GM23338 (cell line): ENCODE data around the gene ADAMTSL2. TPM values are rescaled to one million over a fixed set of nuclear protein-coding genes. Genes with fewer than 3 reads are reported as not detected.

ENCODE experiments used
- ATAC-seq: fragments of 200-7000 bp; cut with Tn5 transposase; 3 replicates; pipeline ENCODE4 v1.9.1; 2020
- DNase-seq: peaks from one replicate; pipeline ENCODE4 v3.0.0-alpha.2; 2015; ENCODE audit warnings: low spot score
- H2AFZ ChIP-seq: fragments of 200-600 bp; sonication (generic); 2 replicates; pipeline ENCODE4 v1.8.0; 2016; ENCODE audit warnings: antibody characterized with exemption, mild to moderate bottlenecking, moderate library complexity
- H3F3A ChIP-seq: fragments of 200-600 bp; sonication (generic); replicated peaks from 2 replicates; pipeline ENCODE4 v1.8.0; 2017; ENCODE audit warnings: antibody characterized with exemption, mixed run types, low read depth
- H3K27ac ChIP-seq: fragments of 200-600 bp; sonication (generic); 2 replicates; pipeline ENCODE4 v1.6.1; 2016; ENCODE audit warnings: low read depth
- H3K27me3 ChIP-seq: fragments of 200-600 bp; sonication (generic); 2 replicates; pipeline ENCODE4 v1.8.0; 2016; ENCODE audit warnings: mild to moderate bottlenecking, mixed run types, moderate library complexity; ENCODE audit not compliant: insufficient read depth
- H3K36me3 ChIP-seq: fragments of 200-600 bp; sonication (generic); 2 replicates; pipeline ENCODE4 v1.8.0; 2016; ENCODE audit warnings: mild to moderate bottlenecking; ENCODE audit not compliant: insufficient read depth
- H3K4me1 ChIP-seq: fragments of 200-600 bp; sonication (generic); 2 replicates; pipeline ENCODE4 v1.8.0; 2016; ENCODE audit warnings: mild to moderate bottlenecking, moderate library complexity; ENCODE audit not compliant: insufficient read depth
- H3K4me2 ChIP-seq: fragments of 200-600 bp; sonication (generic); 2 replicates; pipeline ENCODE4 v1.7.1; 2017; ENCODE audit warnings: mixed run types
- H3K4me3 ChIP-seq: fragments of 200-600 bp; sonication (generic); 2 replicates; pipeline ENCODE4 v1.6.1; 2016; ENCODE audit warnings: mixed run types
- H3K79me2 ChIP-seq: fragments of 200-600 bp; sonication (generic); replicated peaks from 2 replicates; pipeline ENCODE4 v1.8.0; 2017; ENCODE audit warnings: mild to moderate bottlenecking; ENCODE audit not compliant: insufficient read depth
- H3K9me2 ChIP-seq: fragments of 200-600 bp; sonication (generic); 2 replicates; pipeline ENCODE4 v1.8.0; 2017; ENCODE audit not compliant: insufficient read depth
- H4K20me1 ChIP-seq: fragments of 200-600 bp; sonication (generic); replicated peaks from 2 replicates; pipeline ENCODE4 v1.8.0; 2017; ENCODE audit warnings: mild to moderate bottlenecking; ENCODE audit not compliant: insufficient read depth
- H3K27ac Mint-ChIP-seq: 2 replicates; pipeline ENCODE4 v1.8.0; 2020; ENCODE audit warnings: inconsistent platforms, mild to moderate bottlenecking, moderate library complexity, mixed read lengths
- H3K27me3 Mint-ChIP-seq: 3 replicates; pipeline ENCODE4 v1.8.0; 2022; ENCODE audit warnings: low read depth, mild to moderate bottlenecking, moderate library complexity, mixed read lengths, inconsistent platforms; ENCODE audit not compliant: insufficient read depth, poor library complexity
- H3K36me3 Mint-ChIP-seq: 3 replicates; pipeline ENCODE4 v1.8.0; 2021; ENCODE audit warnings: low read depth, mild to moderate bottlenecking, inconsistent platforms, moderate library complexity, mixed read lengths
- H3K4me1 Mint-ChIP-seq: 3 replicates; pipeline ENCODE4 v1.8.0; 2020; ENCODE audit warnings: mild to moderate bottlenecking, inconsistent platforms, mixed read lengths
- H3K4me3 Mint-ChIP-seq: 3 replicates; pipeline ENCODE4 v1.8.0; 2021; ENCODE audit warnings: moderate library complexity, mild to moderate bottlenecking, inconsistent platforms, mixed read lengths
- H3K9me3 Mint-ChIP-seq: 3 replicates; pipeline ENCODE4 v1.8.0; 2020; ENCODE audit warnings: moderate library complexity, mild to moderate bottlenecking, inconsistent platforms, mixed read lengths
- CREB1 ChIP-seq: fragments of 250-450 bp; sonication (Bioruptor Pico); IDR thresholded peaks from 2 replicates; pipeline ENCODE4 v1.5.0; 2020; ENCODE audit warnings: low read depth, mild to moderate bottlenecking, moderate library complexity
- EZH2 ChIP-seq: fragments of 200-600 bp; sonication (generic); IDR thresholded peaks from one replicate; pipeline ENCODE4 v1.8.0; 2017; ENCODE audit warnings: antibody characterized with exemption, mild to moderate bottlenecking, low read depth; ENCODE audit not compliant: unreplicated experiment
- EZH2phosphoT487 ChIP-seq: fragments of 200-600 bp; sonication (generic); IDR thresholded peaks from one replicate; pipeline ENCODE4 v1.8.1; 2018; ENCODE audit warnings: antibody characterized with exemption; ENCODE audit not compliant: unreplicated experiment
- JUNB ChIP-seq: IDR thresholded peaks from one replicate; pipeline ENCODE4 v1.6.1; 2016; ENCODE audit warnings: antibody characterized with exemption; ENCODE audit not compliant: unreplicated experiment
- NANOG ChIP-seq: IDR thresholded peaks from 2 replicates; pipeline ENCODE4 v1.6.1; 2016; ENCODE audit warnings: antibody characterized with exemption, borderline replicate concordance
- POLR2AphosphoS5 ChIP-seq: IDR thresholded peaks from 2 replicates; pipeline ENCODE4 v1.6.1; 2016; ENCODE audit warnings: antibody characterized with exemption, low read depth
- STAT1 ChIP-seq: IDR thresholded peaks from one replicate; pipeline ENCODE4 v1.6.1; 2016; ENCODE audit warnings: antibody characterized with exemption; ENCODE audit not compliant: unreplicated experiment
- ZNF114 ChIP-seq: fragments of 250-450 bp; sonication (Bioruptor Pico); IDR thresholded peaks from 2 replicates; pipeline ENCODE4 v1.5.0; 2020; ENCODE audit warnings: mild to moderate bottlenecking, moderate library complexity
- ZNF331 ChIP-seq: fragments of 250-450 bp; sonication (Bioruptor Pico); IDR thresholded peaks from 2 replicates; pipeline ENCODE4 v1.5.0; 2020; ENCODE audit warnings: low read depth, mild to moderate bottlenecking, moderate library complexity
- polyA plus RNA-seq: library from polyadenylated mRNA; unstranded; fragments of >200 nt; fragmentation: Nextera tagmentation; extraction: Ambion mirVana; gene quantifications from 2 replicates; pipeline ENCODE4 v1.2.1, GENCODE V29; 2016
- total RNA-seq: library from RNA; depleted of rRNA; stranded (reverse); fragments of >200 nt; shearing (Covaris generic); gene quantifications from 2 replicates; pipeline ENCODE4 v1.2.3, GENCODE V29; 2014
- TF ChIP-seq, protein P1 (sequence below): fragments of 250-450 bp; sonication (Bioruptor Pico); IDR thresholded peaks from 2 replicates; pipeline ENCODE4 v1.5.0; 2020; ENCODE audit warnings: mild to moderate bottlenecking, moderate library complexity
- TF ChIP-seq, protein P2 (sequence below): IDR thresholded peaks from one replicate; pipeline ENCODE4 v1.6.1; 2018; ENCODE audit warnings: antibody characterized with exemption; ENCODE audit not compliant: unreplicated experiment
- TF ChIP-seq, protein P3 (sequence below), 2 experiments: fragments of 200-600 bp in 1 of 2; sonication (generic) in 1 of 2; conservative IDR thresholded peaks; 2 replicates each; pipeline versions ENCODE4 v1.5.1 to v1.6.1; 2016 to 2017; ENCODE audit warnings: antibody characterized with exemption in 2 of 2, low read depth in 2 of 2, mild to moderate bottlenecking in 2 of 2, moderate library complexity in 1 of 2
- TF ChIP-seq, protein P4 (sequence below): IDR thresholded peaks from 2 replicates; pipeline ENCODE4 v1.6.1; 2016; ENCODE audit warnings: antibody characterized with exemption

The ADAMTSL2 gene
- total and polyA plus RNA-seq, 2 experiments from 2014 or later, result 0.15 to 0.66 TPM

DNA sequence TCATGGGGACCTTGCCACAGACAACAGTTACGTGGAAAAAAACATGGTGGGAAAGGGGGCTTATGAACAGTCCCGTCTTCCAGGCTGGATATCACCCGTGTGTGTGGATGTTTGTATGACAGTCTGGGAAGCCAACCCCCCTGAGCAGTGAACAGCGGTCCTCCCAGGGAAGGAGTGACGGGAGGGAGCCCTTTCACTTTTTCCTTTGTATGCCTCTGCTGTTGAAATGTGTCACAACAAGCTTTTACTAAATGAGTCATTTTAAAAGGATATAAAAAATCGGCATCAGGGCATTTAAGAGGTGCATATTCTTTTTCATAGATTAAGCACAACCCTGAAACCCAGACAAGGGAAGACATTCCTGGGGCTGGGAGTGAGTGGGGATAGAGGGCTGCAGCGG lies 14.8 kb upstream of the ADAMTSL2 start:
- no peak overlapping the region for H3K4me3 Mint-ChIP-seq
- DNase-seq, result no peak
- no peak for ATAC-seq
- no peaks in the 10 kb centered on the region for H3K79me2 ChIP-seq
- H3F3A ChIP-seq, result no peaks in the 10 kb centered on the region
- no peaks in the 10 kb centered on the region for H3K9me2 ChIP-seq
- no peak overlapping the region for H3K27ac ChIP-seq
- no peak overlapping the region for H3K27ac Mint-ChIP-seq
- no peaks in the 10 kb centered on the region; the same call in 2 of the 3 replicates for H3K9me3 Mint-ChIP-seq
- H3K27me3 Mint-ChIP-seq, result peaks cover 10% of the 10 kb centered on the region
- no peaks in the 10 kb centered on the region for H3K27me3 ChIP-seq
- no peaks in the 10 kb centered on the region for H3K36me3 ChIP-seq
- no peaks in the 10 kb centered on the region for H4K20me1 ChIP-seq
- H3K4me2 ChIP-seq, result no peak overlapping the region
- H3K36me3 Mint-ChIP-seq, result no peaks in the 10 kb centered on the region; the same call in 2 of the 3 replicates
- no peak overlapping the region for H3K4me3 ChIP-seq
- no peak overlapping the region for H2AFZ ChIP-seq
- peaks cover 8% of the 10 kb centered on the region; the same call in 2 of the 3 replicates for H3K4me1 Mint-ChIP-seq
- TF ChIP-seq POLR2AphosphoS5 (no peak), NANOG (no peak), EZH2phosphoT487 (no peak), STAT1 (no peak), CREB1 (no peak), EZH2 (no peak), ZNF114 (CRISPR knock-in tag) (no peak), ZNF331 (CRISPR knock-in tag) (no peak), JUNB (no peak)
- TF ChIP-seq, protein P1, sequence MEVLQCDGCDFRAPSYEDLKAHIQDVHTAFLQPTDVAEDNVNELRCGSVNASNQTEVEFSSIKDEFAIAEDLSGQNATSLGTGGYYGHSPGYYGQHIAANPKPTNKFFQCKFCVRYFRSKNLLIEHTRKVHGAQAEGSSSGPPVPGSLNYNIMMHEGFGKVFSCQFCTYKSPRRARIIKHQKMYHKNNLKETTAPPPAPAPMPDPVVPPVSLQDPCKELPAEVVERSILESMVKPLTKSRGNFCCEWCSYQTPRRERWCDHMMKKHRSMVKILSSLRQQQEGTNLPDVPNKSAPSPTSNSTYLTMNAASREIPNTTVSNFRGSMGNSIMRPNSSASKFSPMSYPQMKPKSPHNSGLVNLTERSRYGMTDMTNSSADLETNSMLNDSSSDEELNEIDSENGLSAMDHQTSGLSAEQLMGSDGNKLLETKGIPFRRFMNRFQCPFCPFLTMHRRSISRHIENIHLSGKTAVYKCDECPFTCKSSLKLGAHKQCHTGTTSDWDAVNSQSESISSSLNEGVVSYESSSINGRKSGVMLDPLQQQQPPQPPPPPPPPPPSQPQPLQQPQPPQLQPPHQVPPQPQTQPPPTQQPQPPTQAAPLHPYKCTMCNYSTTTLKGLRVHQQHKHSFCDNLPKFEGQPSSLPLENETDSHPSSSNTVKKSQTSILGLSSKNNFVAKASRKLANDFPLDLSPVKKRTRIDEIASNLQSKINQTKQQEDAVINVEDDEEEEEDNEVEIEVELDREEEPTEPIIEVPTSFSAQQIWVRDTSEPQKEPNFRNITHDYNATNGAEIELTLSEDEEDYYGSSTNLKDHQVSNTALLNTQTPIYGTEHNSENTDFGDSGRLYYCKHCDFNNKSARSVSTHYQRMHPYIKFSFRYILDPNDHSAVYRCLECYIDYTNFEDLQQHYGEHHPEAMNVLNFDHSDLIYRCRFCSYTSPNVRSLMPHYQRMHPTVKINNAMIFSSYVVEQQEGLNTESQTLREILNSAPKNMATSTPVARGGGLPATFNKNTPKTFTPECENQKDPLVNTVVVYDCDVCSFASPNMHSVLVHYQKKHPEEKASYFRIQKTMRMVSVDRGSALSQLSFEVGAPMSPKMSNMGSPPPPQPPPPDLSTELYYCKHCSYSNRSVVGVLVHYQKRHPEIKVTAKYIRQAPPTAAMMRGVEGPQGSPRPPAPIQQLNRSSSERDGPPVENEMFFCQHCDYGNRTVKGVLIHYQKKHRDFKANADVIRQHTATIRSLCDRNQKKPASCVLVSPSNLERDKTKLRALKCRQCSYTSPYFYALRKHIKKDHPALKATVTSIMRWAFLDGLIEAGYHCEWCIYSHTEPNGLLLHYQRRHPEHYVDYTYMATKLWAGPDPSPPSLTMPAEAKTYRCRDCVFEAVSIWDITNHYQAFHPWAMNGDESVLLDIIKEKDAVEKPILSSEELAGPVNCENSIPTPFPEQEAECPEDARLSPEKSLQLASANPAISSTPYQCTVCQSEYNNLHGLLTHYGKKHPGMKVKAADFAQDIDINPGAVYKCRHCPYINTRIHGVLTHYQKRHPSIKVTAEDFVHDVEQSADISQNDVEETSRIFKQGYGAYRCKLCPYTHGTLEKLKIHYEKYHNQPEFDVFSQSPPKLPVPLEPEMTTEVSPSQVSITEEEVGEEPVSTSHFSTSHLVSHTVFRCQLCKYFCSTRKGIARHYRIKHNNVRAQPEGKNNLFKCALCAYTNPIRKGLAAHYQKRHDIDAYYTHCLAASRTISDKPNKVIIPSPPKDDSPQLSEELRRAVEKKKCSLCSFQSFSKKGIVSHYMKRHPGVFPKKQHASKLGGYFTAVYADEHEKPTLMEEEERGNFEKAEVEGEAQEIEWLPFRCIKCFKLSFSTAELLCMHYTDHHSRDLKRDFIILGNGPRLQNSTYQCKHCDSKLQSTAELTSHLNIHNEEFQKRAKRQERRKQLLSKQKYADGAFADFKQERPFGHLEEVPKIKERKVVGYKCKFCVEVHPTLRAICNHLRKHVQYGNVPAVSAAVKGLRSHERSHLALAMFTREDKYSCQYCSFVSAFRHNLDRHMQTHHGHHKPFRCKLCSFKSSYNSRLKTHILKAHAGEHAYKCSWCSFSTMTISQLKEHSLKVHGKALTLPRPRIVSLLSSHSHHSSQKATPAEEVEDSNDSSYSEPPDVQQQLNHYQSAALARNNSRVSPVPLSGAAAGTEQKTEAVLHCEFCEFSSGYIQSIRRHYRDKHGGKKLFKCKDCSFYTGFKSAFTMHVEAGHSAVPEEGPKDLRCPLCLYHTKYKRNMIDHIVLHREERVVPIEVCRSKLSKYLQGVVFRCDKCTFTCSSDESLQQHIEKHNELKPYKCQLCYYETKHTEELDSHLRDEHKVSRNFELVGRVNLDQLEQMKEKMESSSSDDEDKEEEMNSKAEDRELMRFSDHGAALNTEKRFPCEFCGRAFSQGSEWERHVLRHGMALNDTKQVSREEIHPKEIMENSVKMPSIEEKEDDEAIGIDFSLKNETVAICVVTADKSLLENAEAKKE (CRISPR knock-in tag), result no peak
- TF ChIP-seq, protein P2, sequence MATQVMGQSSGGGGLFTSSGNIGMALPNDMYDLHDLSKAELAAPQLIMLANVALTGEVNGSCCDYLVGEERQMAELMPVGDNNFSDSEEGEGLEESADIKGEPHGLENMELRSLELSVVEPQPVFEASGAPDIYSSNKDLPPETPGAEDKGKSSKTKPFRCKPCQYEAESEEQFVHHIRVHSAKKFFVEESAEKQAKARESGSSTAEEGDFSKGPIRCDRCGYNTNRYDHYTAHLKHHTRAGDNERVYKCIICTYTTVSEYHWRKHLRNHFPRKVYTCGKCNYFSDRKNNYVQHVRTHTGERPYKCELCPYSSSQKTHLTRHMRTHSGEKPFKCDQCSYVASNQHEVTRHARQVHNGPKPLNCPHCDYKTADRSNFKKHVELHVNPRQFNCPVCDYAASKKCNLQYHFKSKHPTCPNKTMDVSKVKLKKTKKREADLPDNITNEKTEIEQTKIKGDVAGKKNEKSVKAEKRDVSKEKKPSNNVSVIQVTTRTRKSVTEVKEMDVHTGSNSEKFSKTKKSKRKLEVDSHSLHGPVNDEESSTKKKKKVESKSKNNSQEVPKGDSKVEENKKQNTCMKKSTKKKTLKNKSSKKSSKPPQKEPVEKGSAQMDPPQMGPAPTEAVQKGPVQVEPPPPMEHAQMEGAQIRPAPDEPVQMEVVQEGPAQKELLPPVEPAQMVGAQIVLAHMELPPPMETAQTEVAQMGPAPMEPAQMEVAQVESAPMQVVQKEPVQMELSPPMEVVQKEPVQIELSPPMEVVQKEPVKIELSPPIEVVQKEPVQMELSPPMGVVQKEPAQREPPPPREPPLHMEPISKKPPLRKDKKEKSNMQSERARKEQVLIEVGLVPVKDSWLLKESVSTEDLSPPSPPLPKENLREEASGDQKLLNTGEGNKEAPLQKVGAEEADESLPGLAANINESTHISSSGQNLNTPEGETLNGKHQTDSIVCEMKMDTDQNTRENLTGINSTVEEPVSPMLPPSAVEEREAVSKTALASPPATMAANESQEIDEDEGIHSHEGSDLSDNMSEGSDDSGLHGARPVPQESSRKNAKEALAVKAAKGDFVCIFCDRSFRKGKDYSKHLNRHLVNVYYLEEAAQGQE, result no peak
- TF ChIP-seq, protein P3, sequence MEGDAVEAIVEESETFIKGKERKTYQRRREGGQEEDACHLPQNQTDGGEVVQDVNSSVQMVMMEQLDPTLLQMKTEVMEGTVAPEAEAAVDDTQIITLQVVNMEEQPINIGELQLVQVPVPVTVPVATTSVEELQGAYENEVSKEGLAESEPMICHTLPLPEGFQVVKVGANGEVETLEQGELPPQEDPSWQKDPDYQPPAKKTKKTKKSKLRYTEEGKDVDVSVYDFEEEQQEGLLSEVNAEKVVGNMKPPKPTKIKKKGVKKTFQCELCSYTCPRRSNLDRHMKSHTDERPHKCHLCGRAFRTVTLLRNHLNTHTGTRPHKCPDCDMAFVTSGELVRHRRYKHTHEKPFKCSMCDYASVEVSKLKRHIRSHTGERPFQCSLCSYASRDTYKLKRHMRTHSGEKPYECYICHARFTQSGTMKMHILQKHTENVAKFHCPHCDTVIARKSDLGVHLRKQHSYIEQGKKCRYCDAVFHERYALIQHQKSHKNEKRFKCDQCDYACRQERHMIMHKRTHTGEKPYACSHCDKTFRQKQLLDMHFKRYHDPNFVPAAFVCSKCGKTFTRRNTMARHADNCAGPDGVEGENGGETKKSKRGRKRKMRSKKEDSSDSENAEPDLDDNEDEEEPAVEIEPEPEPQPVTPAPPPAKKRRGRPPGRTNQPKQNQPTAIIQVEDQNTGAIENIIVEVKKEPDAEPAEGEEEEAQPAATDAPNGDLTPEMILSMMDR (conservative IDR thresholded peaks at IDR 0.05; ENCODE audit: low read depth in 2 of 2), result no peak
- TF ChIP-seq, protein P4, sequence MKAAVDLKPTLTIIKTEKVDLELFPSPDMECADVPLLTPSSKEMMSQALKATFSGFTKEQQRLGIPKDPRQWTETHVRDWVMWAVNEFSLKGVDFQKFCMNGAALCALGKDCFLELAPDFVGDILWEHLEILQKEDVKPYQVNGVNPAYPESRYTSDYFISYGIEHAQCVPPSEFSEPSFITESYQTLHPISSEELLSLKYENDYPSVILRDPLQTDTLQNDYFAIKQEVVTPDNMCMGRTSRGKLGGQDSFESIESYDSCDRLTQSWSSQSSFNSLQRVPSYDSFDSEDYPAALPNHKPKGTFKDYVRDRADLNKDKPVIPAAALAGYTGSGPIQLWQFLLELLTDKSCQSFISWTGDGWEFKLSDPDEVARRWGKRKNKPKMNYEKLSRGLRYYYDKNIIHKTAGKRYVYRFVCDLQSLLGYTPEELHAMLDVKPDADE, result no peak
- H3K4me1 ChIP-seq, result no peaks in the 10 kb centered on the region
